H9 (cell line): ENCODE results near the gene ABLIM1. TPM values are rescaled to one million over a fixed set of nuclear protein-coding genes. Genes with fewer than 3 reads are reported as not detected.

Experiments used
- DNase-seq: peaks from one replicate; pipeline ENCODE4 v3.0.0-alpha.2; 2017
- H2AFZ ChIP-seq: one replicate; pipeline ENCODE4 v1.6.1; 2013; ENCODE audit warnings: mild to moderate bottlenecking, low read length, control low read depth, moderate library complexity
- H2AK5ac ChIP-seq: 2 replicates; pipeline ENCODE4 v1.6.1; 2013; ENCODE audit warnings: low read length, control low read depth, mixed read lengths; ENCODE audit not compliant: insufficient read length
- H2BK120ac ChIP-seq: one replicate; pipeline ENCODE4 v1.6.1; 2013; ENCODE audit warnings: low read depth, mild to moderate bottlenecking, low read length, control low read depth, inconsistent platforms; ENCODE audit not compliant: poor library complexity, severe bottlenecking
- H2BK12ac ChIP-seq: 2 replicates; pipeline ENCODE4 v1.6.1; 2013; ENCODE audit warnings: low read length, control low read depth, mixed read lengths, low read depth; ENCODE audit not compliant: insufficient read length
- H2BK15ac ChIP-seq: 2 replicates; pipeline ENCODE4 v1.6.1; 2013; ENCODE audit warnings: low read depth, low read length, control low read depth
- H2BK20ac ChIP-seq: one replicate; pipeline ENCODE4 v1.6.1; 2013; ENCODE audit warnings: low read depth, mild to moderate bottlenecking, low read length, control low read depth, inconsistent platforms; ENCODE audit not compliant: poor library complexity, severe bottlenecking
- H2BK5ac ChIP-seq: 2 replicates; pipeline ENCODE4 v1.6.1; 2013; ENCODE audit warnings: low read length, control low read depth, mixed read lengths; ENCODE audit not compliant: insufficient read length
- H3K14ac ChIP-seq: 2 replicates; pipeline ENCODE4 v1.6.1; 2013; ENCODE audit warnings: low read length, control low read depth; ENCODE audit not compliant: insufficient read depth
- H3K18ac ChIP-seq: 2 replicates; pipeline ENCODE4 v1.6.1; 2013; ENCODE audit warnings: low read depth, mild to moderate bottlenecking, mixed read lengths, low read length, control low read depth; ENCODE audit not compliant: insufficient read length
- H3K23ac ChIP-seq: 2 replicates; pipeline ENCODE4 v1.6.1; 2013; ENCODE audit warnings: low read length, control low read depth, mixed read lengths, low read depth; ENCODE audit not compliant: insufficient read length
- H3K23me2 ChIP-seq: 2 replicates; pipeline ENCODE4 v1.6.1; 2013; ENCODE audit warnings: low read depth, mild to moderate bottlenecking, mixed read lengths, low read length, control low read depth; ENCODE audit not compliant: insufficient read length, poor library complexity, severe bottlenecking
- H3K27ac ChIP-seq: 2 replicates; pipeline ENCODE4 v1.5.1; 2013; ENCODE audit warnings: low read length, control low read depth, mixed read lengths, low read depth; ENCODE audit not compliant: insufficient read length
- H3K27me3 ChIP-seq: 2 replicates; pipeline ENCODE4 v1.6.1; 2013; ENCODE audit warnings: low read length, control low read depth, inconsistent platforms; ENCODE audit not compliant: insufficient read depth
- H3K4ac ChIP-seq: 2 replicates; pipeline ENCODE4 v1.6.1; 2013; ENCODE audit warnings: low read depth, mild to moderate bottlenecking, control low read depth, inconsistent platforms, low read length, moderate library complexity
- H3K4me1 ChIP-seq: 2 replicates; pipeline ENCODE4 v1.6.1; 2013; ENCODE audit warnings: low read length, control low read depth, inconsistent platforms; ENCODE audit not compliant: insufficient read depth
- H3K4me2 ChIP-seq: 2 replicates; pipeline ENCODE4 v1.6.1; 2013; ENCODE audit warnings: low read length, control low read depth, mixed read lengths; ENCODE audit not compliant: insufficient read length, insufficient read depth
- H3K56ac ChIP-seq: 2 replicates; pipeline ENCODE4 v1.6.1; 2013; ENCODE audit warnings: low read depth, mild to moderate bottlenecking, mixed read lengths, low read length, control low read depth; ENCODE audit not compliant: insufficient read length
- H3K79me1 ChIP-seq: 2 replicates; pipeline ENCODE4 v1.6.1; 2013; ENCODE audit warnings: low read depth, mild to moderate bottlenecking, moderate library complexity, low read length, control low read depth, inconsistent platforms; ENCODE audit not compliant: insufficient read depth, poor library complexity, severe bottlenecking
- H3K79me2 ChIP-seq: 2 replicates; pipeline ENCODE4 v1.6.1; 2013; ENCODE audit warnings: low read length, control low read depth, inconsistent platforms; ENCODE audit not compliant: insufficient read depth
- H3K9ac ChIP-seq: 2 replicates; pipeline ENCODE4 v1.6.1; 2013; ENCODE audit warnings: low read length, control low read depth, mixed read lengths; ENCODE audit not compliant: insufficient read length; ENCODE audit errors: extremely low read depth
- H3K9me3 ChIP-seq: one replicate; pipeline ENCODE4 v1.6.1; 2013; ENCODE audit warnings: low read depth, low read length, inconsistent platforms; ENCODE audit not compliant: control insufficient read depth
- H3T11ph ChIP-seq: one replicate; pipeline ENCODE4 v1.6.1; 2013; ENCODE audit warnings: mild to moderate bottlenecking, low read length, control low read depth, inconsistent platforms
- H4K20me1 ChIP-seq: one replicate; pipeline ENCODE4 v1.6.1; 2013; ENCODE audit not compliant: control insufficient read depth, insufficient read length, insufficient read depth
- H4K5ac ChIP-seq: 2 replicates; pipeline ENCODE4 v1.6.1; 2013; ENCODE audit warnings: low read depth, mild to moderate bottlenecking, mixed read lengths, low read length, control low read depth; ENCODE audit not compliant: insufficient read length
- H4K8ac ChIP-seq: replicated peaks from 2 replicates; pipeline ENCODE4 v1.6.1; 2013; ENCODE audit warnings: low read length, control low read depth, mixed read lengths, low read depth; ENCODE audit not compliant: insufficient read length
- H4K91ac ChIP-seq: 2 replicates; pipeline ENCODE4 v1.6.1; 2013; ENCODE audit warnings: low read depth, mild to moderate bottlenecking, moderate library complexity, mixed read lengths, low read length, control low read depth; ENCODE audit not compliant: insufficient read length
- H3K27ac Mint-ChIP-seq, 3 experiments: 2 replicates in 2 of 3; 3 replicates in 1 of 3; pipeline ENCODE4 v1.8.0; 2020 to 2021; ENCODE audit warnings: mixed read lengths in 3 of 3, mild to moderate bottlenecking in 1 of 3, moderate library complexity in 1 of 3
- H3K27me3 Mint-ChIP-seq: 2 replicates; pipeline ENCODE4 v1.8.0; 2021; ENCODE audit warnings: low read depth, mild to moderate bottlenecking, moderate library complexity, mixed read lengths
- H3K36me3 Mint-ChIP-seq, 3 experiments: 2 replicates in 2 of 3; 3 replicates in 1 of 3; pipeline ENCODE4 v1.8.0; 2020 to 2021; ENCODE audit warnings: low read depth in 3 of 3, mixed read lengths in 3 of 3; ENCODE audit not compliant: insufficient read depth in 1 of 3
- H3K4me1 Mint-ChIP-seq, 2 experiments: 2 replicates each; pipeline ENCODE4 v1.8.0; 2020; ENCODE audit warnings: mixed read lengths in 2 of 2
- H3K4me3 Mint-ChIP-seq, 2 experiments: 2 replicates in 1 of 2; 3 replicates in 1 of 2; pipeline ENCODE4 v1.8.0; 2020 to 2021; ENCODE audit warnings: mild to moderate bottlenecking in 2 of 2, mixed read lengths in 2 of 2, moderate library complexity in 1 of 2
- H3K9me3 Mint-ChIP-seq, 2 experiments: 2 replicates in 1 of 2; 3 replicates in 1 of 2; pipeline ENCODE4 v1.8.0; 2020; ENCODE audit warnings: mild to moderate bottlenecking in 2 of 2, mixed read lengths in 2 of 2, moderate library complexity in 1 of 2
- WGBS: extraction: QIAGEN DNeasy Blood & Tissue Kit; methylation state at CpG from one replicate; pipeline ENCODE4 v1.1.7; 2013; ENCODE audit warnings: missing lambda C conversion rate, low lambda C conversion rate, mixed read lengths; ENCODE audit not compliant: insufficient read length; ENCODE audit errors: extremely low coverage; 5-methylcytosine and 5-hydroxymethylcytosine counted together
- total RNA-seq: library from RNA; stranded (reverse); gene quantifications from 2 replicates; pipeline ENCODE4 v1.2.1, GENCODE V29; 2021
- TF ChIP-seq, protein P1 (sequence below): fragments of 200-600 bp; sonication (generic); conservative IDR thresholded peaks from 3 replicates; pipeline ENCODE4 v1.8.0; 2021; ENCODE audit warnings: antibody characterized with exemption, mild to moderate bottlenecking

ABLIM1 gene
- total RNA-seq, 1 experiment from 2014 or later, result 32.1 TPM

DNA sequence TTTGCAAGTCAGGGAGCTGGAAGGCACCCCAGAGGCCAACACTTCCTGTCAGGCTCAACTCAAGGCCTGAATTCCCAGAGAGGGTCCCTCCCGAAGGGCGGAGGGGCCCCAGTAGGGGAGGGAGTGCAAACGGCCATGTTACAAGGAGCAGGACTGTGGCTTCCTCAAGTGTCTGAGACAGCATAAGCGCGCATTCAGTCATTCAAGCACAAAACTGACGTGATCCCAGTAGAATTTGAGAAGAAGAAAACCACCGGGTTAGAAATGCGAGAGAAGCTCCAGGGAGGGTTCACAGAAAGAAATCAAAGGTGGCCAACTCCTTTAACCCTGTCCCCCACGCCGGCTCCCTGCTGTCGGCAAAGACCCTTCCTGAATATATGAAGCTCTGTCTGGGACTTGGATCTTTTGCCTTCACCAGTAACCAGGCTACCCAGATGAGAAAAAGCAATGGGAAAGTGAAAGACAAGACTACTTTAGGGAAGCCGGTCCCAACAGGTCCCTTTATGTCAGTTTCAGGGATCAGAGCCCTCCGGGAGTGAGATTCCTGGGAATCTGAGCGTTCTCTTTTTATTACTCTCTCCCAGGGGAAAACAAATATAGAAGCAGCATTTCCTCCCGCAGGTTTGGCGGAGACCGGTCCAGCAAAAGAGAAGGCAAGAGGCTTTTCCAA lies 255.1 kb downstream of the ABLIM1 start:
- no peak overlapping the region for H3K9ac ChIP-seq
- H2AFZ ChIP-seq, result no peak overlapping the region

More for the DNA sequence above, 255.1 kb downstream of the ABLIM1 start:
- H3K18ac ChIP-seq, result no peak overlapping the region
- H2BK12ac ChIP-seq, result no peak overlapping the region
- Mint-ChIP-seq H3K4me1 (peaks cover 13 to 22% of the 10 kb centered on the region in 2 experiments), H3K36me3 (no peaks in the 10 kb centered on the region), H3K27ac (no peak overlapping the region; a peak in 1 of 7 replicates), H3K27me3 (peaks cover 91% of the 10 kb centered on the region), H3K4me3 (peak overlapping the region; percentile 72 to 89), H3K9me3 (peaks cover 2 to 5% of the 10 kb centered on the region in 2 experiments; a peak in 2 of 5 replicates)
- no peak overlapping the region for H3K14ac ChIP-seq
- H3K4me2 ChIP-seq, result peak overlapping the region; percentile 78
- H4K91ac ChIP-seq, result no peak overlapping the region
- no peak overlapping the region for H2BK120ac ChIP-seq
- H3K9me3 ChIP-seq, result no peaks in the 10 kb centered on the region
- H3K23me2 ChIP-seq, result peaks cover 24% of the 10 kb centered on the region
- no peaks in the 10 kb centered on the region for H3K79me1 ChIP-seq
- no peak overlapping the region for H2AK5ac ChIP-seq
- H3T11ph ChIP-seq, result no peak overlapping the region
- H2BK20ac ChIP-seq, result no peak overlapping the region
- no peak overlapping the region for H4K5ac ChIP-seq
- no peaks in the 10 kb centered on the region for H3K4me1 ChIP-seq
- H3K79me2 ChIP-seq, result no peaks in the 10 kb centered on the region
- no peak overlapping the region for H2BK15ac ChIP-seq
- H3K56ac ChIP-seq, result no peak overlapping the region
- H3K4ac ChIP-seq, result no peak overlapping the region
- no peak for DNase-seq
- no peaks in the 10 kb centered on the region for H4K20me1 ChIP-seq
- no peak overlapping the region for H2BK5ac ChIP-seq
- H4K8ac ChIP-seq, result no peak overlapping the region
- no peak overlapping the region for H3K23ac ChIP-seq
- H3K27me3 ChIP-seq, result no peaks in the 10 kb centered on the region; the same call in 1 of the 2 replicates
- H3K27ac ChIP-seq, result no peak overlapping the region
- TF ChIP-seq, protein P1, sequence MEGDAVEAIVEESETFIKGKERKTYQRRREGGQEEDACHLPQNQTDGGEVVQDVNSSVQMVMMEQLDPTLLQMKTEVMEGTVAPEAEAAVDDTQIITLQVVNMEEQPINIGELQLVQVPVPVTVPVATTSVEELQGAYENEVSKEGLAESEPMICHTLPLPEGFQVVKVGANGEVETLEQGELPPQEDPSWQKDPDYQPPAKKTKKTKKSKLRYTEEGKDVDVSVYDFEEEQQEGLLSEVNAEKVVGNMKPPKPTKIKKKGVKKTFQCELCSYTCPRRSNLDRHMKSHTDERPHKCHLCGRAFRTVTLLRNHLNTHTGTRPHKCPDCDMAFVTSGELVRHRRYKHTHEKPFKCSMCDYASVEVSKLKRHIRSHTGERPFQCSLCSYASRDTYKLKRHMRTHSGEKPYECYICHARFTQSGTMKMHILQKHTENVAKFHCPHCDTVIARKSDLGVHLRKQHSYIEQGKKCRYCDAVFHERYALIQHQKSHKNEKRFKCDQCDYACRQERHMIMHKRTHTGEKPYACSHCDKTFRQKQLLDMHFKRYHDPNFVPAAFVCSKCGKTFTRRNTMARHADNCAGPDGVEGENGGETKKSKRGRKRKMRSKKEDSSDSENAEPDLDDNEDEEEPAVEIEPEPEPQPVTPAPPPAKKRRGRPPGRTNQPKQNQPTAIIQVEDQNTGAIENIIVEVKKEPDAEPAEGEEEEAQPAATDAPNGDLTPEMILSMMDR, result no peak
- WGBS, result no CpG with 5 or more reads among the region's 17 CpGs
